Adrenal gland (tissue), 12 donors: ENCODE measurements around the gene FOXN3. TPM values are rescaled to one million over a fixed set of nuclear protein-coding genes. Genes with fewer than 3 reads are reported as not detected.
"Not testable (repeated sequence)": the region's sequence is repeated elsewhere in the genome, so short reads cannot be mapped to it uniquely, and the experiment has no call there.

Experiments
- DNase-seq, 7 donors: peaks; one replicate each; pipeline ENCODE4 v3.0.0-alpha.2; 2019 to 2020
- H3K27ac ChIP-seq, 5 donors: fragments of 200-600 bp; sonication (generic) in 4 of 5; 1 replicate in 3 of 5; 2 replicates in 2 of 5; pipeline versions ENCODE4 v1.5.1 to v1.8.0; 2016 to 2020; ENCODE audit warnings: mild to moderate bottlenecking in 1 of 5
- H3K27me3 ChIP-seq: fragments of 200-600 bp; 2 replicates; pipeline ENCODE4 v1.8.0; 2021
- H3K36me3 ChIP-seq, 2 donors: fragments of 200-600 bp; replicated peaks in 1 of 2; 1 replicate in 1 of 2; 2 replicates in 1 of 2; pipeline versions ENCODE4 v1.5.1 to v1.8.0; 2018 to 2022
- H3K4me1 ChIP-seq, 2 donors: fragments of 200-600 bp; replicated peaks in 1 of 2; 1 replicate in 1 of 2; 2 replicates in 1 of 2; pipeline versions ENCODE4 v1.5.1 to v1.8.0; 2018 to 2021
- H3K4me3 ChIP-seq, 4 donors: fragments of 200-600 bp; sonication (generic) in 3 of 4; one replicate each; pipeline ENCODE4 v1.5.1; 2016 to 2018
- H3K9me3 ChIP-seq, 3 donors: fragments of 200-600 bp; sonication (generic) in 1 of 3; replicated peaks in 1 of 3; 1 replicate in 2 of 3; 2 replicates in 1 of 3; pipeline versions ENCODE4 v1.5.1 to v1.8.0; 2016 to 2021
- POLR2A ChIP-seq, 2 donors: fragments of 450-650 bp; IDR thresholded peaks; one replicate each; pipeline ENCODE4 v1.6.1; 2017; ENCODE audit warnings: antibody characterized with exemption in 2 of 2, mild to moderate bottlenecking in 2 of 2, moderate library complexity in 1 of 2
- WGBS, 4 donors: extraction: QIAGEN DNeasy Blood & Tissue Kit in 2 of 4; methylation state at CpG; one replicate each; pipeline versions ENCODE4 v1.1.5 to v1.1.7; 2013 to 2017; 5-methylcytosine and 5-hydroxymethylcytosine counted together
- intact Hi-C, 2 donors: fragments of 100-400 bp; cut with DNase I; formaldehyde crosslinking; loops; one replicate each; pipeline versions ENCODE4 v1.14.1 to v1.15.0; 2022 to 2023
- polyA plus RNA-seq, 3 donors: library from polyadenylated mRNA; stranded (reverse); fragments of 200-250 nt in 2 of 3; fragments of 350-450 nt in 1 of 3; fragmentation: Illumina TruSeq in 1 of 3; extraction: RNeasy Lipid Tissue Mini Kit (QIAGEN cat#74804) in 1 of 3; gene quantifications; one replicate each; pipeline ENCODE4 v1.2.3, GENCODE V29; 2013 to 2014
- total RNA-seq, 9 donors: library from RNA; depleted of rRNA in 4 of 9; stranded (reverse); fragments of >200 nt in 4 of 9; fragments of 120-200 nt in 1 of 9; fragmentation: NEBNext Ultra II Directional in 1 of 9; extraction: Animal tissue kit (Norgen Biotek cat#: 25700) in 1 of 9; gene quantifications; one replicate each; pipeline versions ENCODE4 v1.1.0 to v1.2.4, GENCODE V29; 2013 to 2023
- TF ChIP-seq, protein P1 (sequence below), 6 experiments: fragments of 450-650 bp in 4 of 6; fragments of 200-600 bp in 2 of 6; sonication (generic) in 1 of 6; IDR thresholded peaks; 1 replicate in 5 of 6; 2 replicates in 1 of 6; pipeline versions ENCODE4 v1.5.1 to v1.8.0; 2016 to 2021; ENCODE audit warnings: antibody characterized with exemption in 6 of 6, mild to moderate bottlenecking in 2 of 6, moderate library complexity in 1 of 6
- donor health status: healthy with polysubstance abuse.
- donor health status: Bipolar disorder and iron deficiency.
- donor health status: DM: yes; HTN: yes; CAD: no.
- donor health status: DM: no; HTN: no; CAD: no.
- donor health status: DM: no; HTN: no; CAD: no.
- donor health status: DM: yes; HTN: yes; CAD: no.

Gene FOXN3
- total and polyA plus RNA-seq, 12 donors, result 10.7 to 131 (median 96.8) TPM

DNA sequence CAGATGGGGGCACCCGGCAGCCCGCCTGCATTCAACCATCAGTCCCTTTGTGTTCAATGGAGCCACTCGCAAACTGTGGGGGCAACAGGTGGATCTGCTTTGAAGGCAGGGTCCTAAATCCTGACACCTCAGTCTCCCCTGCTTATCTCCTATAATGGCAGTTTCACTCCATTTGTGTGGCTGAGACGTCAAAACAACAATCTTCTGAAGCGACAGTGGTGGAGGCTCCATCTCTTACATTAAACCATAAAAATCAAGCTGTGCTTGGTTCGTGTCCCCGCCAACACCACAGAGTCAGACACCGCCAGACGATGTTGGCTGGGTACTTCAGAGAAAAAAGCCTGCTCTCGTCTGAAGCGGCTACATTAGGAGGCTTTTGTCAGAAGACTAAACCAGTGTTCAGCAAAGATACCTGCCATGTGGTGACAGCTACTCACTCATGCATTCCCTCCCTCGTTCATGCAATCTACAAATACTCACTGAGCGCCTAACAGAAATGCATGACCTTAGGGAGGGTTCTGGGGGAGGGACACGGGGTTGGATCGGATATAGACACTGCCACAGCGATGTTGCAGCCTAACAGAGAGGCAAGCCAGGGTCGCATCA, 253.9 kb downstream of the FOXN3 start:
- H3K4me3 ChIP-seq, result no peak overlapping the region
- H3K36me3 ChIP-seq, result peaks cover 0 to 14% of the 10 kb centered on the region in 2 donors
- 94 to 98% (median 96%) methylated on average over 13 to 17 of the region's 17 CpGs for WGBS, 4 donors
- intact Hi-C loops, result no loop called here
- no peaks in the 10 kb centered on the region for H3K27me3 ChIP-seq
- H3K27ac ChIP-seq, result peak overlapping the region in 1 of 5 donors; percentile 84
- TF ChIP-seq, protein P1, sequence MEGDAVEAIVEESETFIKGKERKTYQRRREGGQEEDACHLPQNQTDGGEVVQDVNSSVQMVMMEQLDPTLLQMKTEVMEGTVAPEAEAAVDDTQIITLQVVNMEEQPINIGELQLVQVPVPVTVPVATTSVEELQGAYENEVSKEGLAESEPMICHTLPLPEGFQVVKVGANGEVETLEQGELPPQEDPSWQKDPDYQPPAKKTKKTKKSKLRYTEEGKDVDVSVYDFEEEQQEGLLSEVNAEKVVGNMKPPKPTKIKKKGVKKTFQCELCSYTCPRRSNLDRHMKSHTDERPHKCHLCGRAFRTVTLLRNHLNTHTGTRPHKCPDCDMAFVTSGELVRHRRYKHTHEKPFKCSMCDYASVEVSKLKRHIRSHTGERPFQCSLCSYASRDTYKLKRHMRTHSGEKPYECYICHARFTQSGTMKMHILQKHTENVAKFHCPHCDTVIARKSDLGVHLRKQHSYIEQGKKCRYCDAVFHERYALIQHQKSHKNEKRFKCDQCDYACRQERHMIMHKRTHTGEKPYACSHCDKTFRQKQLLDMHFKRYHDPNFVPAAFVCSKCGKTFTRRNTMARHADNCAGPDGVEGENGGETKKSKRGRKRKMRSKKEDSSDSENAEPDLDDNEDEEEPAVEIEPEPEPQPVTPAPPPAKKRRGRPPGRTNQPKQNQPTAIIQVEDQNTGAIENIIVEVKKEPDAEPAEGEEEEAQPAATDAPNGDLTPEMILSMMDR (IDR thresholded peaks at IDR 0.05), result no peak
- TF ChIP-seq POLR2A (IDR thresholded peaks at IDR 0.05), result no peak
- H3K4me1 ChIP-seq, result peaks cover 21 to 29% of the 10 kb centered on the region in 2 donors
- H3K9me3 ChIP-seq, result no peaks in the 10 kb centered on the region
- peak in 1 of 7 donors; percentile 41 for DNase-seq

- Histone ChIP-seq H3K36me3 (peaks cover 0 to 14% of the 10 kb centered on the region in 2 donors), H3K4me3 (no peak overlapping the region), H3K27ac (no peak overlapping the region), H3K27me3 (no peaks in the 10 kb centered on the region), H3K4me1 (peaks cover 21 to 29% of the 10 kb centered on the region in 2 donors), H3K9me3 (no peaks in the 10 kb centered on the region)
- 95 to 97% (median 96%) methylated on average over 12 to 22 of the region's 22 CpGs for WGBS, 4 donors
- DNase-seq, result no peak
- TF ChIP-seq POLR2A (IDR thresholded peaks at IDR 0.05), result no peak
- TF ChIP-seq, protein P1 (IDR thresholded peaks at IDR 0.05), result no peak
- intact Hi-C loops, result no loop called here
Observed at GRCh38 chr14:89162586-89162985, 254.4 kb downstream of the FOXN3 start.

DNA sequence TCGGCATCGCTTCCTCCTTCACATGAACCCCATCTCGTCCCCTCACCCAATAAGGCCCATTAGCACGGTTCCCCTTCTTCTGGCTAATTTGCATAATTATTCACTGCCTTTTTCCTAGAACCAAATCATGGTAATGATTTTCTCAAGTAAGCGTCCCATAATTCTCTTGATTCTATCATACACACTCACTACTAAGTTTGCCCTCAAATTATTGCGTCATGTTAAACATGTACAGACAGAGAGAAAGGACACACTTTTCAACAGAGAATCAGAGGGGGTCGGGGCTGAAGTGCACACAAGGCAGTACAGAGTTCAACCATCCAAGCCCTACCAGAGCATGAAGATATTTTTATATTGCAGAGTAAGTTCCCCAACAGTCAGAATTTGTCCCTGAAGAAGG, 256.6 kb downstream of the FOXN3 start:
- peaks cover 0 to 14% of the 10 kb centered on the region in 2 donors for H3K36me3 ChIP-seq
- intact Hi-C loops, result no loop called here
- no peaks in the 10 kb centered on the region for H3K27me3 ChIP-seq
- H3K9me3 ChIP-seq, result no peaks in the 10 kb centered on the region
- no peak for DNase-seq
- H3K4me1 ChIP-seq, result peaks cover 15% of the 10 kb centered on the region in 2 donors
- H3K27ac ChIP-seq, result no peak overlapping the region
- no peak for TF ChIP-seq POLR2A (IDR thresholded peaks at IDR 0.05)
- TF ChIP-seq, protein P1 (IDR thresholded peaks at IDR 0.05), result no peak
- 82 to 95% (median 90%) methylated on average over 7 of the region's 7 CpGs for WGBS, 4 donors
- no peak overlapping the region for H3K4me3 ChIP-seq

DNA sequence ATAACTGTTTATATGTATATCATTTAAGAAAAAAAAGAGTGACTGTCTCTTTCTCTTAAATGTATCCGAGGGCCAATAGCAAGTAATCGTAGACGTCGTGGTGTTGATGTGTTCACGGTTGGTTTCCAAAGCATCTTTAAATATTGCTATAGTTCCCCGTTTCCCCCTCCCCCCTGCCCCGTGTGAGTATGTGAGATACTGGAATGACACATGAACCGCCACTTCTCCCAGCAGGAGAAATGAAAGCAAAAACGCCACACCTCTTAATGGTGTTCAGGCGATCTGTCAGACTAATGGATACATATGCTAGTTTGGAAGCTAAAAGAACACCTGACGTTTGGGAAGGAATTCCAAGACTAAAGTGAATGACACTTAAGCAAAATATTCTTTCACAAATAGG, 258.3 kb downstream of the FOXN3 start:
- 88 to 95% (median 92%) methylated on average over 11 of the region's 11 CpGs for WGBS, 4 donors
- TF ChIP-seq, protein P1 (IDR thresholded peaks at IDR 0.05), result no peak
- no peak for TF ChIP-seq POLR2A (IDR thresholded peaks at IDR 0.05)
- peaks cover 0 to 3% of the 10 kb centered on the region in 2 donors for H3K4me1 ChIP-seq
- H3K9me3 ChIP-seq, result no peaks in the 10 kb centered on the region
- no peak overlapping the region for H3K27ac ChIP-seq
- intact Hi-C loops, result no loop called here
- H3K27me3 ChIP-seq, result no peaks in the 10 kb centered on the region
- H3K4me3 ChIP-seq, result no peak overlapping the region
- peaks cover 0 to 14% of the 10 kb centered on the region in 2 donors for H3K36me3 ChIP-seq
- no peak for DNase-seq

DNA sequence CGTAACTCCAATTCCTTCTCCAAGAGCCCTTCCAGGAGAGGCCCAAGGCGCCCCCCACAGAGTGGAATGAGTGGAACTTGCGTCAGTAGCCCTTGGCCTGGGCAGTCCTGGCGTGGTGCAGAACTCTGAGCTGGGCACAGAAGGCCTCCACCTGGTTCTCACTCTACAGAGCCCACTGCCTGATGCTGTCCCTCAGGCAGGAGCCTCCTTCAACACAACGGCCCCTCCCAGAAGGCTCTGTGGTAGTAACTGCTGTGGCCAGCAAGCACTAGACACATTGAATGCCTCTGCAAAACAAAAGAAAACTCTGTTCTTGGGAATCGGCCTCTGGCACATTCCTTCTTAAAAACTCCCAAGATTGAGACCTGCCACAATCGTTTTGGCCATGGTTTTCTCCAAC, 258.9 kb downstream of the FOXN3 start:
- H3K36me3 ChIP-seq, result peaks cover 0 to 14% of the 10 kb centered on the region in 2 donors
- H3K4me3 ChIP-seq, DNase-seq, H3K4me1 ChIP-seq, intact Hi-C loops, H3K9me3 ChIP-seq, H3K27me3 ChIP-seq: not testable (repeated sequence)
- peak overlapping the region in 1 of 5 donors; percentile 7 for H3K27ac ChIP-seq
- WGBS, 4 donors, result 89 to 93% (median 93%) methylated on average over 5 to 7 of the region's 7 CpGs
